Skin of body (tissue), 2 donors: Measurements from ENCODE around the gene SLC17A6. TPM values are rescaled to one million over a fixed set of nuclear protein-coding genes. Genes with fewer than 3 reads are reported as not detected.
A peak's percentile ranks its signal among the peaks of the same experiment; 100 is the strongest.

ENCODE experiments used
- DNase-seq: peaks from one replicate; lab custom pipeline; 2025; lab: John Stamatoyannopoulos, UW
- total RNA-seq: library from RNA; depleted of rRNA; stranded (reverse); fragments of >200 nt; gene quantifications from one replicate; pipeline ENCODE4 v1.2.3, GENCODE V29; 2014

Gene SLC17A6
- total RNA-seq, 1 donor from 2014 or later: 0.10 TPM

DNA sequence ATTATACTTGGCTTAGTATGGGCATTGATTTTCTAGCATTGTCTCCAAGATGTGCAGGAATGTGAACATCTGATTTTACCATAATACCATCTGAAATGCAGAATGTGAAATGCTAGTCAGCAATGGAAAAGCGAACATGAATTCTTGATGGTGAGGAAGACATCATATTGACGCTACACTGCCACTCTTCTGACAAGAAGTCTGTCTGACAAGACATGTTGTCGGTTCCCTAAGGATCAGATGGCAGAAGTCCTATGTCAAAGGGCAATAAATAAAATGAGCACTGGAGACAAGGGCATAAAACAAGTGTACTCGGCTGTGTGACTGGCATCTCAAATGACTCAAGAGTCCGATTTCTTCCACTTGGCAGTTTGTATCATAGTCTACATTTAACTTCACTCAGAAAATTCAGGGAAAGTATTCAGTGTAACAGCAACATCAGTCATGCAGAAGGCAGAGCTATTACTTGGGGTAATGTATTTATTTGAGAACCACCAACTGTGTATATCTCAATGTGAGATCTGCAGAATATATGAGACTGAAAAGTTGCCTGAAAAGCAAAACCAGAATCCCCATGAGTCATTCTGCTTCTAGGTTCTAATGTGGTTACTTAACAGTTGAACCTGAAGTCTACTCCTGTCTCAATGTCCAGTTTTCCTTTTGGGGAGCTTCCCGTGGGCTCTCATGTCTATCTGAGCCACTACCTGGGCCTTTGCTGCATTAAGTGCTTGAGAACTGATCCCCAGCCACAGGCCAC is 51.5 kb downstream of the SLC17A6 start:
- DNase-seq: no peak

DNA sequence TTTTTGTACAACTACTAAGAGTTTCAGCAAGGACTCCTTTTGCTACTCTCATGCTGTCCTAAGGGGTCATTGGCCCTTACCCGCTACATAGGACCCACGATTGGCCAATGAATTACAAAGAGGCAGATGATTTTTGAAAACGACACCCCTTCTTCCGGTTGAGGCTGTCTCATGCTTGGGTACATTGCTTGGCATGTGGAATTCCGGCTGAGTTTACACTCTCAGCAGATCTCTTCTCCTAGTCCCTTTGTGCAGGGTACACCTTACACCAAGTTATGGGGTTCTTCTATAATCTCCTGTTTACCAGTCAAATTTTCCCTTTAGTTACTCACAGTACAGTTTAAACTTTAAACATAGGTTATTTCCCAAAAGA is 52.1 kb downstream of the SLC17A6 start:
- no peak for DNase-seq

DNA sequence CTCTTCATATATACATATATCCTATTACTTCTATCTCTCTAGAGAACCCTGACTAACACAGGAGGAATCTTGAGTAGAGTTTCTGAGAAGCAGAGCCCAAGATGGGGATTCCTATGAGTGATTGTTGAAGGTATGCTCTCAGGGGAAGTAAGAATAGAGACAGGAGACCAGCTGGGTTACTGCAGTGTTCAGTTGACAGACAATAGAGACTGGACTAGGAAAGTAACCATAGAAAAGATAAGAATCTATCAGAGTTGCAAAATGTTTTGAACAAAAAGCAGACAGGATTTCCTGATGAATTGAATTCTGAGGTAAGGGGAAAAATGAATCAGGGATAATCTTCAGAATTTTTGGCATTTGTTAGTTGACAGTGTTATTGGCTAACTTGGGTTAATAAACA is 54.4 kb downstream of the SLC17A6 start:
- no peak for DNase-seq

DNA sequence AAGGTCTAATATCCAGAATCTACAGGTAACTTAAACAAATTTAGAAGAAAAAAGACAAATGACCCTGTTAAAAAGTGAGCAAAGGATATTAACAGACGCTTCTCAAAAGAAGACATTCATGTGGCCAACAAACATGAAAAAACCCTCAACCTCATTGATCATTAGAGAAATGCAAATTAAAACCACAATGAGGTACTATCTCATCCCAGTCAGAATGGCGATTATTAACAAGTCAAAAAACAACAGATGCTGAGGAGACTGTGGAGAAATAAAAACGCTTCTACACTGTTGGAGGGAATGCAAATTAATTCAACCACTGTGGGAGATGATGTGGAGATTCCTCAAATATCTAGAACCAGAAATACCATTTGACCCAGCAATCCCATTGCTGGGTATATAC is 67.2 kb downstream of the SLC17A6 start:
- DNase-seq: no peak

DNA sequence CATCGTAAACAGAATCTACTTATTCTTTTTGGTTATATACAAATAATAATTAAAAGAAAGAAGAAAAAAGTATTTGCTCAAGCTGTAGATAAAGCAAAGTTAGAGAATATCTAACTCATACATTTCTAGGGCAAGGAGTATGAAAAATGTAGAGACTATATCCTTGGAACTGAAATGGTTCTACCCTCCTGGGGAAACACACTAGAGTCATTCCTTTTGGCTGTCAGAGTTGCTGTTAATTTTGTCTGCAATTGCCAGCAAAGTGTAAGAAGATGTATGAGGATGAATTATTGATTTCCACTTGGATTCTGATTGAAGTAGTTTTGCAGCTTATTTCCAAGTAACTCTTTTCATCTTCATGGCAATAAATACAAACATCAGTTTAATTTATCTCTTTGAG is 69.1 kb downstream of the SLC17A6 start:
- DNase-seq: no peak

DNA sequence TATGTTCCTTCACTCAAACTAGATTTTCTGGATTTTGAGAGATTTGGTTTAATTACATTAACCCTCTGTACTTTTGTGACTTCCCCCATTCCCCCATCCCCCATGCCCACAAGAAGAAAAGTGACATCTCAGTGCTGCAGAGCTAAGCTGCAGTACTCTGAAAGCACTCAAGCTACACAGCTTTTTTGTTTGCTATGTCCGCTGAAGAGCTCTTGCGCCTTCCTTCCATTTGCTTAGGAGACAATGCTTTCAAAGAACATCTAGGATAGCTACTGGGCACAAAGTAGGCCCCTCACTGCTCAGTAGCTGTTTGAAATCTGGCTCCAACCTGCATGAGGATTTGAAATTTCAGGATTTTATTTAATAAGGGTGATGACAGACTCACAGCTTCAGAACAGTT is 69.7 kb downstream of the SLC17A6 start:
- no peak for DNase-seq

DNA sequence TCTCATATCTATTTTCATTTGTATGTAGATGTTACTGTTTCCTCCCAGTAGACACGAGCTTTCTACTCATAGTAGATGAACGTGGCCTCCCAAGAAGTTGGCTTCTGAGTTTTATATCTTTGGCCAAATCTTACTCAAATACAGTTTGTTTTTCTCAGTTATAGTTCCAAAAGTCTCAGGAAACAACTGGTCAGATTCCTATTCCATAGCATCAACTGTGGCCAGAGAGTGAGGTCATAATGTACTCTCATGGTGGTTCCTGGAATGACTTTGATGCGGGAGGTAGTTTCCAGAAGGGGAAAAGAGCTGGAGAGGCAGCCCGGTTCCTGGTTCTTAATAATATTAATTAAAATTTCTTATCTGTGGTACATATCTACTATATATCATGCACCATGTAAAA is 77.3 kb downstream of the SLC17A6 start:
- peak; percentile 41 for DNase-seq

DNA sequence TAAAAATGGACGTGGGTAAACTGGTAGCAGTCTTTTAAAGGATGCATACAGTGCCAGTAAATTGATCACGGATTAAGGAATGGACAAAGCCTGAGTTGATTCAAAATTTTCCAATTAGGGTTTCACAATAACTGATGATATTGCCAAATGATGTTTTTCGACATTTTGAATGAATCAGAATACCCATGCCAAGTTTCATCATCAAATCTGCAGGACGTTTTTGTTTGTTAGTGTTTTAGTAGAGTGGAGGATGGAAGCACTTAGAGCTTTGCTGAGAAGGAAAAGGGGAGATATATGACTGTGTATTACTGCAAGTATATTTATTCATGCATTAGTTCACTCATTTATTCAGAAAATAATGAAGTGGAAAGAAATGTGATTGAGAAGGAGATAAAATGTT is 78.3 kb downstream of the SLC17A6 start:
- DNase-seq: peak; percentile 15

DNA sequence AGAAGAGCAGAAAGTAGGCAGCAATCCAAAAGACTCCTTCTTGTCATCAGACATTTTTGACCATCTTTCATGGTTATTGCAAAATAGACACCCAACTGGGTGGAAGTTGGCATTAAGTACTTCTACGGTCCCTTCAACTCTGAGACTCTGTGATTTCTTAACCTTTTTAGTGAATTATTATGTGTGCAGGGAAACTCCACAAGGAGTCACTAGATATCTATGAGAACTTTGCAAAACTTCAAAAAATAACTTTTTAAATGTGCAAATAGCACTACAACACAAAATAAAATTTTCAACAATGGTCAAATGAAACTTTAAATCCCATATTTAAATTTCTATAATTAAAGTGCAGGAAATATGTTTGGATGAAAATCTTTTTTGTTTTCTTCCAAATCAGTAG is 88.7 kb downstream of the SLC17A6 start:
- DNase-seq: no peak

Other genes starting within 250 kb of the SLC17A6 start
- 3.3 TPM for gene ANO5, start 145.3 kb upstream of the SLC17A6 start, total RNA-seq